Neural crest cell (in vitro differentiated cells): ENCODE results near the gene DDX1. TPM values are rescaled to one million over a fixed set of nuclear protein-coding genes. Genes with fewer than 3 reads are reported as not detected.

Experiments used
- DNase-seq: peaks from one replicate; pipeline ENCODE4 v3.0.0; 2021; ENCODE audit warnings: low read depth, mixed read lengths, low spot score
- H3K27ac Mint-ChIP-seq: one replicate; pipeline ENCODE4 v1.8.0; 2021; ENCODE audit warnings: mild to moderate bottlenecking, mixed read lengths; ENCODE audit not compliant: unreplicated experiment
- H3K27me3 Mint-ChIP-seq: 2 replicates; pipeline ENCODE4 v1.8.0; 2021; ENCODE audit warnings: low read depth, mild to moderate bottlenecking, mixed read lengths
- H3K36me3 Mint-ChIP-seq: 2 replicates; pipeline ENCODE4 v1.8.0; 2021; ENCODE audit warnings: low read depth, mild to moderate bottlenecking, mixed read lengths
- H3K4me1 Mint-ChIP-seq: 2 replicates; pipeline ENCODE4 v1.8.0; 2021; ENCODE audit warnings: mixed read lengths
- H3K4me3 Mint-ChIP-seq: one replicate; pipeline ENCODE4 v1.8.0; 2021; ENCODE audit warnings: mild to moderate bottlenecking, mixed read lengths
- H3K9me3 Mint-ChIP-seq: 2 replicates; pipeline ENCODE4 v1.8.0; 2021; ENCODE audit warnings: mixed read lengths
- total RNA-seq: library from RNA; stranded (reverse); gene quantifications from 2 replicates; pipeline ENCODE4 v1.2.1, GENCODE V29; 2021
- TF ChIP-seq, protein P1 (sequence below): fragments of 200-600 bp; sonication (generic); conservative IDR thresholded peaks from 2 replicates; pipeline ENCODE4 v1.5.0; 2021; ENCODE audit warnings: antibody characterized with exemption, mild to moderate bottlenecking

The DDX1 gene
- total RNA-seq, 1 donor from 2014 or later, result 154 TPM

DNA sequence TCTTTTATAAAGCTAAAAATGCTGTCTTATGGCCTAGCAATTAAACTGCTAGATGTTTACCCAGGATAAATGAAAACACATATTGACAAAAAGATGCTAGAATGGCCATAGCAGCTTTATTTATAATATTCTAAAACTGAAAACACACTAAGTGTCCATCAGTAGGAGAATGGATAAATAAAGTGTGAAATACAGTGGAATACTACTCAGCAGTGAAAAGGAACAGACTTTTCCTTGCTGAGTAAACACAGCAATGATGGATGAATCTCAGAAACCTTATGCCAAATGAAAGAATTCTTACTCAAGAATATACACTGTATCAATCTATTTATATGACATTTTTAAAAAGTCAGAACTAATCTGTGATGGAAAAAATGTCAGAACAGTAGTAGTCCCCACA, 33.2 kb downstream of the DDX1 start:
- no peaks in the 10 kb centered on the region for H3K4me1 Mint-ChIP-seq
- H3K27me3 Mint-ChIP-seq, result no peaks in the 10 kb centered on the region
- H3K27ac Mint-ChIP-seq, result no peak overlapping the region
- H3K4me3 Mint-ChIP-seq, result no peak overlapping the region
- DNase-seq, result no peak
- TF ChIP-seq, protein P1, sequence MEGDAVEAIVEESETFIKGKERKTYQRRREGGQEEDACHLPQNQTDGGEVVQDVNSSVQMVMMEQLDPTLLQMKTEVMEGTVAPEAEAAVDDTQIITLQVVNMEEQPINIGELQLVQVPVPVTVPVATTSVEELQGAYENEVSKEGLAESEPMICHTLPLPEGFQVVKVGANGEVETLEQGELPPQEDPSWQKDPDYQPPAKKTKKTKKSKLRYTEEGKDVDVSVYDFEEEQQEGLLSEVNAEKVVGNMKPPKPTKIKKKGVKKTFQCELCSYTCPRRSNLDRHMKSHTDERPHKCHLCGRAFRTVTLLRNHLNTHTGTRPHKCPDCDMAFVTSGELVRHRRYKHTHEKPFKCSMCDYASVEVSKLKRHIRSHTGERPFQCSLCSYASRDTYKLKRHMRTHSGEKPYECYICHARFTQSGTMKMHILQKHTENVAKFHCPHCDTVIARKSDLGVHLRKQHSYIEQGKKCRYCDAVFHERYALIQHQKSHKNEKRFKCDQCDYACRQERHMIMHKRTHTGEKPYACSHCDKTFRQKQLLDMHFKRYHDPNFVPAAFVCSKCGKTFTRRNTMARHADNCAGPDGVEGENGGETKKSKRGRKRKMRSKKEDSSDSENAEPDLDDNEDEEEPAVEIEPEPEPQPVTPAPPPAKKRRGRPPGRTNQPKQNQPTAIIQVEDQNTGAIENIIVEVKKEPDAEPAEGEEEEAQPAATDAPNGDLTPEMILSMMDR, result no peak
- H3K9me3 Mint-ChIP-seq, result no peaks in the 10 kb centered on the region
- peaks cover 31% of the 10 kb centered on the region for H3K36me3 Mint-ChIP-seq

DNA sequence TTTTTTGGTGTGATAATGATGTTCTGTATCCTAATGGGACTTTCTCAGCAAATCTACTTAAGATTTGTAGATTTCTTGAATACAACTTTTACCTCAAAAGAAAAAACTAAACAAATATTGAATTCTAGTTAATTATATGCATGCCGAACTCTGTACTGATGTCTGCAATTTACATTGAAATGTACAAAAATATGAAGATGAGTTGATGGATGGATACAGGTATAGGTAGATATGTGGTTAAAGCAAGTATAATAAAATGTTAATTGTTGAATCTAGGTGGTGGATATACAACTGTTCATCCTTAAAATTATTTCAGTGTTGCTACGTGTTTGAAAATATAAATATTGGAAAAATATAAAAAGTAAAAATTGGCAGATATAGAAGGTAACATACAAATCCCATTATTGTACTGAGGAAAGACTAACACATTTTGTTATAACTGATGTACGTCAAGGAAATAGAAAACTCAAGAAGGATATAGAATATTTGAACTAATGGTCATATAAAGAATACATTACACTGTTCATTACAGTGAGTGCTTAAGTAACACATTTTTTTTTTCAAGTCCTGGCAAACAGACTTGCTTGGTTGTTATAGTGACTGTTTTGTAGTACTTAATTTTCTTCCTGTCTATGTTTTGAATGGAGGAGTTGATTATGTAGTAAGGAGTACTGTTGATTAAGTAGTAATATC, 33.8 kb downstream of the DDX1 start:
- peaks cover 34% of the 10 kb centered on the region for H3K36me3 Mint-ChIP-seq
- H3K9me3 Mint-ChIP-seq, result no peaks in the 10 kb centered on the region
- TF ChIP-seq, protein P1, result no peak
- no peaks in the 10 kb centered on the region for H3K4me1 Mint-ChIP-seq
- H3K27me3 Mint-ChIP-seq, result no peaks in the 10 kb centered on the region
- DNase-seq, result no peak
- H3K27ac Mint-ChIP-seq, result no peak overlapping the region
- H3K4me3 Mint-ChIP-seq, result no peak overlapping the region

DNA sequence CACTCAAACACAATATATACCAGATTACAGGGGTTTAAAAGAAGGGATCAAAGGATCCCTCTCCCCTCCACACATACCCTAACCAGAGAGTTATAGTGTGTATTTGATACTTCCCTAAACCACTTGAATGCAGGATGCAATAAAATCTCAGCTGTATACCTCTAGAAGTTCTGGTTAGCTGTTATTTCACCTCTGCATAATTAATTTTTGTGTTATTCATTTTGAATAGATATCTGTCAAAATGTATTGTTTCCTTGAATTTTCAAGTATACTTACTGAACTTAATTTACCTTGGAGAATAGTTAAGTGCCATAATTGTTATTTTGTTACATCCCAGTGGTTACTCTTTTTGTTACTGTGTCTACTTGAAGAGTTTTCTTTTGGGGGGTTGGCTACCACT, 34.5 kb downstream of the DDX1 start:
- Mint-ChIP-seq H3K4me3 (no peak overlapping the region), H3K36me3 (peaks cover 33% of the 10 kb centered on the region), H3K27ac (no peak overlapping the region), H3K27me3 (no peaks in the 10 kb centered on the region), H3K4me1 (no peaks in the 10 kb centered on the region), H3K9me3 (no peaks in the 10 kb centered on the region)
- TF ChIP-seq, protein P1, result no peak
- no peak for DNase-seq

DNA sequence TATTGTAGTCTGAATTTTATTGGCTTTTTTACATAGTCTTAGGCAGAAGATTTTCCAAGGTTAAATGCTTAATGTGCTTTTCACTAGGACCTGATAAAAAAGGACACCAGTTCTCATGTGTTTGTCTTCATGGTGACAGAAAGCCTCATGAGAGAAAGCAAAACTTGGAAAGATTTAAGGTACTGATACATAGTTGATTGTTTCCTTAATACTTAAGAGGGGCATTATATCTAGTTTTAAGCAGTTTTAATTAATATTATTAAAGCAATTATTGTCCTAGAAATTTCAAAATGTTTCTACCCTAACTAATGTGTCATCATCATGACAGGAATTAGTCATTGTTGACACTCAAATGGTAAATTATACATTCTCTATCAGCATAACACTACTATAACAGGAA, 35.3 kb downstream of the DDX1 start:
- Mint-ChIP-seq H3K27ac (no peak overlapping the region), H3K9me3 (no peaks in the 10 kb centered on the region), H3K4me3 (no peak overlapping the region), H3K4me1 (no peaks in the 10 kb centered on the region), H3K27me3 (no peaks in the 10 kb centered on the region), H3K36me3 (peaks cover 37% of the 10 kb centered on the region)
- TF ChIP-seq, protein P1, result no peak
- DNase-seq, result no peak

DNA sequence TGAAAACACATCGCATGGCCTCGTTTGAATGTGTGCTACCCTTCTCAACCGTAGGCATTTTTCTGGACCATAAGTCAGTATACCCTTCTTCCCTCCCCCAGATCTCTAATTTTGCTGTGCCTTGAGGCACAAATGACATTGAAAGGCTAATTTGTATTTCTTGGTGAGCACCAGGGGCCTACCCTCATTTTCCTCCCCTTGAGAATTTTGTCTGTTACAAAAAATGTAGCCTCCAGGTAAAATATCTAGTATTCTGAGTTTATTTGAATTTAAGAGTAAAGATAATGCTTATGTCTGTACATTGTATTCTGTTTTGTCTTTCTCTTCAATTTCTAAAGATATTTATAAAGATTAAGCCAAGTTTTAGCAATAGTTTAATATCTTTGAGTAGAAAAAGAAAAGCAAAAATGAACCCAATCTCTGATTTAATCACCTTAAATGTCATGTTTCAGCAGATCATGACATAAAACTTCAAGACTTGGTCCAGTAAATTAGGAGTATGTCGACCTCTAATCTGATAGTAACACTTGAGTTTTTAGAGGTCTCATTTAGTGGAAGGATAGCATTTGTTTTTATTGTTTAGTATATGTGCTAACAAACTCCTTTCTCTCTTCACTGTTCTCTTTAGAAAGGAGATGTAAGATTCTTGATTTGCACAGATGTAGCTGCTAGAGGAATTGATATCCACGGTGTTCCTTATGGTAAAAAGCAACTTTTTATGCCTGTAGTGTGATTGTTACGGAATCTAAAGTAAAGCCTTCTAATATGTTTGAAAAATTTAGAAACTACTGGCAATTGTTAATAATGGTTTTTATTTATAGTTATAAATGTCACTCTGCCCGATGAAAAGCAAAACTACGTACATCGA, 36.4 kb downstream of the DDX1 start:
- TF ChIP-seq, protein P1, result no peak
- Mint-ChIP-seq H3K9me3 (no peaks in the 10 kb centered on the region), H3K4me1 (no peaks in the 10 kb centered on the region), H3K4me3 (no peak overlapping the region), H3K36me3 (peaks cover 37% of the 10 kb centered on the region), H3K27me3 (no peaks in the 10 kb centered on the region), H3K27ac (no peak overlapping the region)
- DNase-seq, result no peak
